Muscle of leg (tissue), 11 donors: ENCODE data around the gene FGFR3. TPM values are rescaled to one million over a fixed set of nuclear protein-coding genes. Genes with fewer than 3 reads are reported as not detected.
A peak's percentile ranks its signal among the peaks of the same experiment; 100 is the strongest.
"Not testable (repeated sequence)": the region's sequence is repeated elsewhere in the genome, so short reads cannot be mapped to it uniquely, and the experiment has no call there.

Experiments
- DNase-seq: peaks from one replicate; pipeline ENCODE4 v3.0.0; 2013
- H3K27ac ChIP-seq: one replicate; pipeline ENCODE4 v1.5.1; 2013; ENCODE audit warnings: mild to moderate bottlenecking, low read length, control low read depth
- H3K27me3 ChIP-seq: one replicate; pipeline ENCODE4 v1.6.1; 2013; ENCODE audit warnings: low read length; ENCODE audit not compliant: control insufficient read depth, insufficient read depth
- H3K36me3 ChIP-seq: one replicate; pipeline ENCODE4 v1.6.1; 2013; ENCODE audit warnings: low read length; ENCODE audit not compliant: control insufficient read depth, insufficient read depth
- H3K4me1 ChIP-seq: one replicate; pipeline ENCODE4 v1.6.1; 2013; ENCODE audit warnings: low read length; ENCODE audit not compliant: control insufficient read depth, insufficient read depth
- H3K4me3 ChIP-seq: one replicate; pipeline ENCODE4 v1.5.1; 2013; ENCODE audit warnings: low read length, control low read depth
- H3K9me3 ChIP-seq: replicated peaks from 2 replicates; pipeline ENCODE4 v1.6.1; 2013; ENCODE audit warnings: low read depth, low read length; ENCODE audit not compliant: control insufficient read depth
- WGBS: methylation state at CpG from one replicate; pipeline ENCODE4 v1.1.5; 2013; ENCODE audit warnings: missing lambda C conversion rate; ENCODE audit not compliant: insufficient coverage; 5-methylcytosine and 5-hydroxymethylcytosine counted together
- polyA plus RNA-seq, 8 donors: library from polyadenylated mRNA; unstranded; fragments of 120-200 nt; gene quantifications; one replicate each; pipeline versions ENCODE4 v1.2.1 to v1.2.3, GENCODE V29; 2013; ENCODE audit warnings: inconsistent platforms in 1 of 8, low replicate concordance in 1 of 8; ENCODE audit not compliant: insufficient read length in 8 of 8, insufficient read depth in 1 of 8
- total RNA-seq: library from RNA; stranded (reverse); fragments of 120-200 nt; gene quantifications from one replicate; pipeline ENCODE4 v1.2.4, GENCODE V29; 2013

The FGFR3 gene
- total and polyA plus RNA-seq, 9 donors: 0.89 to 14.0 (median 1.4) TPM

GRCh38 chr4:1830642-1831228, 37.6 kb downstream of the FGFR3 start:
- no peak for DNase-seq
- H3K9me3 ChIP-seq: no peaks in the 10 kb centered on the region
- no peak overlapping the region for H3K4me3 ChIP-seq
- no peaks in the 10 kb centered on the region for H3K4me1 ChIP-seq
- peaks cover 68% of the 10 kb centered on the region for H3K36me3 ChIP-seq
- H3K27me3 ChIP-seq: no peaks in the 10 kb centered on the region
- WGBS: 93% methylated on average over 5 of the region's 8 CpGs
- H3K27ac ChIP-seq: no peak overlapping the region

GRCh38 chr4:1831331-1831730, 38.2 kb downstream of the FGFR3 start:
- Histone ChIP-seq H3K36me3 (peaks cover 68% of the 10 kb centered on the region), H3K27me3 (no peaks in the 10 kb centered on the region), H3K4me3 (no peak overlapping the region), H3K9me3 (no peaks in the 10 kb centered on the region), H3K4me1 (no peaks in the 10 kb centered on the region), H3K27ac (no peak overlapping the region)
- WGBS: 93% methylated on average over 4 of the region's 8 CpGs
- no peak for DNase-seq

DNA sequence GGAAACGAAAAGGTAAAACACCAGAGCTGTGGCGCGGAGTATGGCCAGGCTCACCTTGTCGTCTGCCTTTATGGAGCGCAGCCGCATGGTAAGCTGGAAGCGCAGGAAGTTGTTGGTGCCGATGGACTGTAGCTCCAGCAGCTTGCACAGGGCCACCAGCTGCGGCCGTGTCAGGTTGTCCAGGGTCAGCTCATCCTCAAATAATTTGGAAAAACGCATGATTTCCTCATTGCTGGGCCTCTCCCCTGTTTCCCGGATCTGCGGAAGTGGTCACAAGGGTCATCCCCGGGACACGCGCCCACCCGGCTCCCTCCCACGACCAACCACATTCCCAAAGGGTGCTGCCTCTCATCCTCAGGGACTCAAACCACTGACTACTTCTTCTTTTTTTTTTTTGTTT, 39.6 kb downstream of the FGFR3 start:
- Histone ChIP-seq H3K36me3 (peaks cover 71% of the 10 kb centered on the region), H3K4me1 (no peaks in the 10 kb centered on the region), H3K27ac (no peak overlapping the region), H3K4me3 (no peak overlapping the region), H3K27me3 (no peaks in the 10 kb centered on the region), H3K9me3 (no peaks in the 10 kb centered on the region)
- no peak for DNase-seq
- WGBS: 92% methylated on average over 18 of the region's 18 CpGs

- no peaks in the 10 kb centered on the region for H3K27me3 ChIP-seq
- no peaks in the 10 kb centered on the region for H3K9me3 ChIP-seq
- DNase-seq: no peak
- H3K4me3 ChIP-seq: no peak overlapping the region
- WGBS: 94% methylated on average over 12 of the region's 14 CpGs
- H3K36me3 ChIP-seq: peaks cover 77% of the 10 kb centered on the region
- no peaks in the 10 kb centered on the region for H3K4me1 ChIP-seq
- no peak overlapping the region for H3K27ac ChIP-seq
Observed at GRCh38 chr4:1833307-1834046, 40.4 kb downstream of the FGFR3 start.

- Histone ChIP-seq H3K36me3 (peaks cover 84% of the 10 kb centered on the region), H3K27me3 (no peaks in the 10 kb centered on the region), H3K4me1 (no peaks in the 10 kb centered on the region), H3K4me3 (no peak overlapping the region), H3K27ac (no peak overlapping the region), H3K9me3 (no peaks in the 10 kb centered on the region)
- 81% methylated on average over 20 of the region's 21 CpGs for WGBS
- DNase-seq: no peak
Observed at GRCh38 chr4:1834047-1834775, 41.1 kb downstream of the FGFR3 start.

DNA sequence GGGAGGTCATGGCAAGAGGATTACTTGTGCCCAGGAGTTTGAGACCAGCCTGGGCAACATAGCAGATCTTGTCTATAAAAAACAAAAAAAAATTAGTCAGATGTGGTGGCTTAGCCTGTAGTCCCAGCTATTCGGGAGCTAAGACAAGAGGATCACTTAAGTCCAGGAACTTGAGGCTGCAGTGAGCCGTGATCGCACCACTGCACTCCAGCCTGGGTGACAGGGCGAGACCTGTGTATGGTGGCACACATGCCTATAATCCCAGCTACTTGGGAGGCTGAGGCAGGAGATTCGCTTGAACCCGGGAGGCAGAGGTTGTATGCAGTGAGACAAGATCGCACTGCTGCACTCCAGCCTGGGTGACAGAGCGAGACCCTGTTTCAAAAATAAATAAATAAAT, 42.7 kb downstream of the FGFR3 start:
- peaks cover 83% of the 10 kb centered on the region for H3K36me3 ChIP-seq
- 95% methylated on average over 4 of the region's 8 CpGs for WGBS
- H3K4me1 ChIP-seq, H3K27me3 ChIP-seq, H3K9me3 ChIP-seq, DNase-seq, H3K27ac ChIP-seq, H3K4me3 ChIP-seq: not testable (repeated sequence)

DNA sequence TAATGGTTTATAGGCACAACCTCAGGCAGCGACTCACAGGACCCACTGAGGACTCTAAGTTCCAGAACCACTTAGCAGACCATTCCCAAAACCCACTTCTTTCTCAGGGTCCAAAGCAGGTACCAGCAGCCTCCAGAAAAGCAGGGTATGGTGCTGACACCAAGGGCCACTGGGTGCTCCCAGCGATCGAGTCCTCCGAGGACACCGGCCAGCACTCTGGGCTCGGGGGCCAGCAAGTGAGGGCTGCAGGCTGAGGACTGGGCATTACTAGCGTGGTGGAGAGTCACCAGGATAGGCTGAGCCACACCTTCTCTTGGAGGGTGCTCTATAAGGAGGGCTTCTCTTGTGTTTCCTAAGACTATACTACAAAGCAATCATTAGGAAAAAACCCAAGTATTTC, 43.6 kb downstream of the FGFR3 start:
- H3K27me3 ChIP-seq: no peaks in the 10 kb centered on the region
- DNase-seq: no peak
- WGBS: 93% methylated on average over 3 of the region's 7 CpGs
- H3K9me3 ChIP-seq: no peaks in the 10 kb centered on the region
- no peak overlapping the region for H3K27ac ChIP-seq
- peaks cover 83% of the 10 kb centered on the region for H3K36me3 ChIP-seq
- H3K4me3 ChIP-seq: no peak overlapping the region
- H3K4me1 ChIP-seq: no peaks in the 10 kb centered on the region

GRCh38 chr4:1837069-1837468, 44.0 kb downstream of the FGFR3 start:
- no peak overlapping the region for H3K4me3 ChIP-seq
- H3K4me1 ChIP-seq: no peaks in the 10 kb centered on the region
- no peak for DNase-seq
- H3K9me3 ChIP-seq: no peaks in the 10 kb centered on the region
- WGBS: 82% methylated on average over 9 of the region's 10 CpGs
- no peaks in the 10 kb centered on the region for H3K27me3 ChIP-seq
- peaks cover 81% of the 10 kb centered on the region for H3K36me3 ChIP-seq
- H3K27ac ChIP-seq: no peak overlapping the region

DNA sequence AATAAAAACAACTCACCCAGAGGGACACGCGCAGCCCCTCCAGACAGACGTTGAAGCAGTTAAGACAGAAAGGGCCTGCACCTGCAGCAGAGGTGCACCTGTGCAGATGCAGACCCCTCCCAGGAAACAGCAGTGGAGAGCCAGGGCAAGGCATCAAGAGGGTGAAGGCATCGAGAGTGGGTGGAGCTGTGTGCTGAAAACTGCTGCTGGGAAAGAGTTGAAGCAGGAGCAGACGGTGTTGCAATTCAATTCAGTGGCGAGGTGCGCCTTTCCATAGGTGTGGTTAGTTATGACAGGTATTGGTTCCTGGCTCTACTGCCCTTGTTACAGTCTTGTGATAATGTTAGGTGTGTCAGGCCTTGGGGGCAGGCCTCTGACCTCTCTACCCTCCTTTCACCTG, 46.2 kb downstream of the FGFR3 start:
- H3K4me3 ChIP-seq: no peak overlapping the region
- no peak overlapping the region for H3K27ac ChIP-seq
- H3K27me3 ChIP-seq: no peaks in the 10 kb centered on the region
- H3K4me1 ChIP-seq: peaks cover 2% of the 10 kb centered on the region
- DNase-seq: no peak
- no peaks in the 10 kb centered on the region for H3K9me3 ChIP-seq
- H3K36me3 ChIP-seq: peaks cover 82% of the 10 kb centered on the region
- 95% methylated on average over 4 of the region's 7 CpGs for WGBS

DNA sequence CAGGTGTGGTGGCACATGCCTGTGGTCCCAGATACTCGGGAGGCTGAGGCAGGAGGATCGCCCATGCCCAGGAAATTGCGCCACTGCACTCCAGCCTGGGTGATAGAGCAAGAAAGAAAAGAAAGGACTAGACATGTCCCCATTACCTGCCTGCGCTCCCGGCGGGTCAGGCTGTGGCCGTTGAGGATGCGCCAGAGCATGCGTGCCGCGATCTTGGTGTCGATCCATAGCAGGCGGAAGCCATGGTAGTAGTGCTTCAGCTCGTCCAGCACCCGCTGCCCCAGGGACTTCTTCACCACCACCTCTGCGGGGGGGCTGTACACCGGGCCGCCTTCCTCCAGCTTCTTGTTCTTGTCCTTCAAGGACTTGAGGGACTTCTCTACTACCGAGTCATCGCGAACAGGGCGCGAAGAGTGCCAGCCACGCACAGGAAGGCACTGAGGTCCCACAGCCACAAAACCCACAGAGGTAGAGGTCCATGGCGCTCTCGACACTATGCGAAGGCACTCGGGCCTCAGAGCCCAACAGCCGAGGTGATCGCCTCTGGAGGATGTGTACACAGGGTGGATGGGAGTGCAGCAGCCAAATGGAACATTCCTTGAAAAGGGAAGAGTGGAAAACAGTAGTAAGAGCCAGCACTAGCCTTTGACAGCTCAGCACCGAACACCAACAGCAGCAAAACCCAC, 48.3 kb downstream of the FGFR3 start:
- no peak overlapping the region for H3K27ac ChIP-seq
- WGBS: 93% methylated on average over 31 of the region's 31 CpGs

More for the DNA sequence above, 48.3 kb downstream of the FGFR3 start:
- H3K4me1 ChIP-seq: peaks cover 2% of the 10 kb centered on the region
- no peaks in the 10 kb centered on the region for H3K27me3 ChIP-seq
- DNase-seq: peak; percentile 63
- H3K36me3 ChIP-seq: peaks cover 80% of the 10 kb centered on the region
- no peak overlapping the region for H3K4me3 ChIP-seq
- no peaks in the 10 kb centered on the region for H3K9me3 ChIP-seq
